ENCODE data around the gene SNX7.

- TF ChIP-seq CTCF (IDR thresholded peaks at IDR 0.05; ENCODE audit: borderline replicate concordance, extremely low read depth, low read length, poor library complexity, severe bottlenecking) (no peak), EZH2 (IDR thresholded peaks at IDR 0.05; ENCODE audit: borderline replicate concordance, low read depth, low read length, severe bottlenecking) (no peak)
Measured at GRCh38 chr1:98659879-98660278, 1.6 kb upstream of the SNX7 start.
